Tibial nerve (tissue), 3 donors: ENCODE data around the gene SIRPA.

ENCODE experiments used
- POLR2A ChIP-seq, 2 donors: fragments of 450-650 bp; IDR thresholded peaks; one replicate each; pipeline ENCODE4 v1.6.1; 2017; ENCODE audit warnings: antibody characterized with exemption in 2 of 2, mild to moderate bottlenecking in 2 of 2, moderate library complexity in 2 of 2
- TF ChIP-seq, protein P1 (sequence below), 5 experiments: fragments of 200-600 bp in 3 of 5; fragments of 450-650 bp in 2 of 5; sonication (generic) in 3 of 5; IDR thresholded peaks; one replicate each; pipeline ENCODE4 v1.5.1; 2016 to 2019; ENCODE audit warnings: antibody characterized with exemption in 5 of 5, mild to moderate bottlenecking in 3 of 5, moderate library complexity in 2 of 5

DNA sequence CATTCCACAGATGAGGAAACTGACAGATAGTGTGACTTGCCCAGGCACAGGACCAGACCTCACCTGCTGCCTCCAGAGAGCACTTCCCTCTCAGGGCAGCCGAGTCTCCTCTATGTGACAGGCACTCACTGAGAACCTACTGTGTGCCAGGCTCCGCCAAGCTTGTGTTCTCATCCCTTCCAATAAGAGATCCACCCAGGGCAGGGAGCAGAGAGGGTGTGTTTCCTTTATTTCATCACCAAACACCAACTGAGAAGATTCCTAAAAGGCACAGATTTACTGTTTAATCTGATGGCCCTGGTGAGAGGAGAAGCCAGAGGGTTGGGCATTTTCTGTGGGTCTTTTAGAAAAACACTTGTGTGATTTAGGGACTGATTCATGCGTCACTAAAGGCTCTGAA lies 20.5 kb downstream of the SIRPA start:
- TF ChIP-seq, protein P1, sequence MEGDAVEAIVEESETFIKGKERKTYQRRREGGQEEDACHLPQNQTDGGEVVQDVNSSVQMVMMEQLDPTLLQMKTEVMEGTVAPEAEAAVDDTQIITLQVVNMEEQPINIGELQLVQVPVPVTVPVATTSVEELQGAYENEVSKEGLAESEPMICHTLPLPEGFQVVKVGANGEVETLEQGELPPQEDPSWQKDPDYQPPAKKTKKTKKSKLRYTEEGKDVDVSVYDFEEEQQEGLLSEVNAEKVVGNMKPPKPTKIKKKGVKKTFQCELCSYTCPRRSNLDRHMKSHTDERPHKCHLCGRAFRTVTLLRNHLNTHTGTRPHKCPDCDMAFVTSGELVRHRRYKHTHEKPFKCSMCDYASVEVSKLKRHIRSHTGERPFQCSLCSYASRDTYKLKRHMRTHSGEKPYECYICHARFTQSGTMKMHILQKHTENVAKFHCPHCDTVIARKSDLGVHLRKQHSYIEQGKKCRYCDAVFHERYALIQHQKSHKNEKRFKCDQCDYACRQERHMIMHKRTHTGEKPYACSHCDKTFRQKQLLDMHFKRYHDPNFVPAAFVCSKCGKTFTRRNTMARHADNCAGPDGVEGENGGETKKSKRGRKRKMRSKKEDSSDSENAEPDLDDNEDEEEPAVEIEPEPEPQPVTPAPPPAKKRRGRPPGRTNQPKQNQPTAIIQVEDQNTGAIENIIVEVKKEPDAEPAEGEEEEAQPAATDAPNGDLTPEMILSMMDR (IDR thresholded peaks at IDR 0.05), result no peak
- no peak for TF ChIP-seq POLR2A (IDR thresholded peaks at IDR 0.05)
